CD4-positive, alpha-beta T cell (primary cell): ENCODE data around the gene SUMF1. TPM values are rescaled to one million over a fixed set of nuclear protein-coding genes. Genes with fewer than 3 reads are reported as not detected.

ENCODE experiments used
- ATAC-seq: fragments of 200-7000 bp; cut with Tn5 transposase; one replicate; pipeline ENCODE4 v1.10.0; 2022; ENCODE audit warnings: mild to moderate bottlenecking; ENCODE audit not compliant: poor library complexity
- CTCF ChIA-PET: fragments of 350-600 bp; sonication (Branson Sonifier 250); formaldehyde crosslinking; loops from one replicate; lab custom pipeline; 2021; ENCODE audit warnings: antibody characterized with exemption, inconsistent platforms; lab: Charles Lee
- POLR2A ChIA-PET: fragments of 350-600 bp; sonication (Branson Sonifier 250); formaldehyde crosslinking; loops from one replicate; lab custom pipeline; 2021; ENCODE audit warnings: antibody characterized with exemption, inconsistent platforms; lab: Charles Lee
- DNase-seq, 14 experiments: peaks; one replicate each; pipeline ENCODE4 v3.0.0-alpha.2; 2013 to 2020; ENCODE audit warnings: mixed read lengths in 2 of 14
- H3K27ac ChIP-seq, 2 donors: one replicate each; pipeline versions ENCODE4 v1.5.1 to v1.7.0; 2013; ENCODE audit warnings: low read length in 2 of 2, low read depth in 1 of 2, mild to moderate bottlenecking in 1 of 2
- H3K27me3 ChIP-seq, 2 experiments: 1 replicate in 1 of 2; 2 replicates in 1 of 2; pipeline versions ENCODE4 v1.6.1 to v1.7.0; 2013; ENCODE audit warnings: low read length in 2 of 2, control low read depth in 1 of 2, mild to moderate bottlenecking in 1 of 2, moderate library complexity in 1 of 2; ENCODE audit not compliant: insufficient read depth in 2 of 2, control insufficient read depth in 1 of 2
- H3K36me3 ChIP-seq: one replicate; pipeline ENCODE4 v1.6.1; 2013; ENCODE audit warnings: low read length, control low read depth; ENCODE audit not compliant: insufficient read depth
- H3K4me1 ChIP-seq: one replicate; pipeline ENCODE4 v1.6.1; 2013; ENCODE audit warnings: low read length, control low read depth; ENCODE audit not compliant: insufficient read depth
- H3K4me3 ChIP-seq: one replicate; pipeline ENCODE4 v1.5.1; 2013; ENCODE audit warnings: mild to moderate bottlenecking, low read length, moderate library complexity
- H3K9me3 ChIP-seq, 2 experiments: 1 replicate in 1 of 2; 2 replicates in 1 of 2; pipeline versions ENCODE4 v1.6.1 to v1.7.0; 2013; ENCODE audit warnings: low read length in 2 of 2, mild to moderate bottlenecking in 2 of 2, control low read depth in 1 of 2, moderate library complexity in 1 of 2; ENCODE audit not compliant: control insufficient read depth in 1 of 2, insufficient read depth in 1 of 2
- H3K27ac Mint-ChIP-seq: one replicate; pipeline ENCODE4 v1.8.0; 2020; ENCODE audit warnings: mixed read lengths
- H3K27me3 Mint-ChIP-seq: one replicate; pipeline ENCODE4 v1.8.0; 2021; ENCODE audit warnings: mixed read lengths
- H3K36me3 Mint-ChIP-seq: one replicate; pipeline ENCODE4 v1.8.0; 2021; ENCODE audit warnings: low read depth, mixed read lengths
- H3K4me1 Mint-ChIP-seq: one replicate; pipeline ENCODE4 v1.8.0; 2021; ENCODE audit warnings: low read depth, mixed read lengths
- H3K4me3 Mint-ChIP-seq: one replicate; pipeline ENCODE4 v1.8.0; 2020; ENCODE audit warnings: mild to moderate bottlenecking, mixed read lengths
- H3K9me3 Mint-ChIP-seq: one replicate; pipeline ENCODE4 v1.8.0; 2020; ENCODE audit warnings: mixed read lengths
- intact Hi-C, 2 experiments: fragments of 100-400 bp; cut with DNase I in 1 of 2; cut with micrococcal nuclease in 1 of 2; formaldehyde crosslinking; loops; one replicate each; pipeline versions ENCODE4 v1.15.1 to v1.9.0; 2023 to 2025; cut with DNase I, micrococcal nuclease
- total RNA-seq, 174 experiments: library from RNA in 2 of 174; stranded (reverse) in 2 of 174; gene quantifications; one replicate each; pipeline ENCODE4 v1.2.3 and lab custom pipeline; 2021 to 2026
- TF ChIP-seq, protein P1 (sequence below): fragments of 200-600 bp; IDR thresholded peaks from one replicate; pipeline ENCODE4 v1.8.0; 2022; ENCODE audit warnings: antibody characterized with exemption, mild to moderate bottlenecking

SUMF1 gene
- total RNA-seq, 2 experiments from 2014 or later, result 7.0 to 8.1 TPM

DNA sequence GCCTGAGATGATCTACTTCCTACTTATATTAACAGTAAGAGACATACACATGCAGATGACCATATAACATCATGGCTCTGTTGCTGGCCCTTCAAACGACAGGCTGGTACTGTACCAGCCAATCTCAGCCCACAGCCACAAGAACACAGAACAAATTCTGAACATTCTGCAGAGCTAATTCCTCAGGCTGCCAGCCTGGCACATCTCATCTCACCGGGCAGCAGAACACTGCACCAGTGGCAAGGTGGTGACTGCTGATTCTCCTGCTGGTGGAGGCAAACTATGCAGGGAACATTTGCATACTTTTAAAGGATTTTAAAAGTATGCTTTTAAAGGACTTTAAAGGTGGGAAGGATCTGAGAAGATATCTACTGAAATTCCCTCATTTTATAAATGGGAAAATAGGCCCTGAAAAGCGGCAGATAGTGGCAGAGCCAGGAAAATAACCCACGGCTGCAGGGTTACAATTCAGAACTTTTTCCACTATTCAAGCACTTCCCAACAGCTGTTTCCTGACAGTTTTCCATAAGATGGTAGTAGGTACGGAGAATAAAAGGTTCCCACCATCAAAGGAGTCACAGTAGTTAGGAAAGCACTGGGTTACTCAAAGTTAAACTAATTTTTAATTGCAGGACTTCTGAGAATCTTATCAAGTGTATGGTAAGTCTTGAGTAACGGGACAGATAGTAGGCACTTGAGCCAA, 37.3 kb downstream of the SUMF1 start:
- ChIA-PET POLR2A (no interaction called here), CTCF (no interaction called here)
- DNase-seq, result no peak
- H3K36me3 Mint-ChIP-seq, result peaks cover 39% of the 10 kb centered on the region
- H3K4me1 ChIP-seq, result no peaks in the 10 kb centered on the region
- intact Hi-C loops, result no loop called here
- peaks cover 5% of the 10 kb centered on the region for H3K4me1 Mint-ChIP-seq
- H3K27ac Mint-ChIP-seq, result no peak overlapping the region
- no peaks in the 10 kb centered on the region for H3K27me3 ChIP-seq
- no peaks in the 10 kb centered on the region for H3K27me3 Mint-ChIP-seq
- H3K9me3 Mint-ChIP-seq, result no peaks in the 10 kb centered on the region
- ATAC-seq, result no peak
- no peak overlapping the region for H3K4me3 Mint-ChIP-seq
- no peak overlapping the region for H3K4me3 ChIP-seq
- TF ChIP-seq, protein P1, sequence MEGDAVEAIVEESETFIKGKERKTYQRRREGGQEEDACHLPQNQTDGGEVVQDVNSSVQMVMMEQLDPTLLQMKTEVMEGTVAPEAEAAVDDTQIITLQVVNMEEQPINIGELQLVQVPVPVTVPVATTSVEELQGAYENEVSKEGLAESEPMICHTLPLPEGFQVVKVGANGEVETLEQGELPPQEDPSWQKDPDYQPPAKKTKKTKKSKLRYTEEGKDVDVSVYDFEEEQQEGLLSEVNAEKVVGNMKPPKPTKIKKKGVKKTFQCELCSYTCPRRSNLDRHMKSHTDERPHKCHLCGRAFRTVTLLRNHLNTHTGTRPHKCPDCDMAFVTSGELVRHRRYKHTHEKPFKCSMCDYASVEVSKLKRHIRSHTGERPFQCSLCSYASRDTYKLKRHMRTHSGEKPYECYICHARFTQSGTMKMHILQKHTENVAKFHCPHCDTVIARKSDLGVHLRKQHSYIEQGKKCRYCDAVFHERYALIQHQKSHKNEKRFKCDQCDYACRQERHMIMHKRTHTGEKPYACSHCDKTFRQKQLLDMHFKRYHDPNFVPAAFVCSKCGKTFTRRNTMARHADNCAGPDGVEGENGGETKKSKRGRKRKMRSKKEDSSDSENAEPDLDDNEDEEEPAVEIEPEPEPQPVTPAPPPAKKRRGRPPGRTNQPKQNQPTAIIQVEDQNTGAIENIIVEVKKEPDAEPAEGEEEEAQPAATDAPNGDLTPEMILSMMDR, result no peak
- no peaks in the 10 kb centered on the region for H3K9me3 ChIP-seq
- peaks cover 4% of the 10 kb centered on the region for H3K36me3 ChIP-seq
- H3K27ac ChIP-seq, result no peak overlapping the region

DNA sequence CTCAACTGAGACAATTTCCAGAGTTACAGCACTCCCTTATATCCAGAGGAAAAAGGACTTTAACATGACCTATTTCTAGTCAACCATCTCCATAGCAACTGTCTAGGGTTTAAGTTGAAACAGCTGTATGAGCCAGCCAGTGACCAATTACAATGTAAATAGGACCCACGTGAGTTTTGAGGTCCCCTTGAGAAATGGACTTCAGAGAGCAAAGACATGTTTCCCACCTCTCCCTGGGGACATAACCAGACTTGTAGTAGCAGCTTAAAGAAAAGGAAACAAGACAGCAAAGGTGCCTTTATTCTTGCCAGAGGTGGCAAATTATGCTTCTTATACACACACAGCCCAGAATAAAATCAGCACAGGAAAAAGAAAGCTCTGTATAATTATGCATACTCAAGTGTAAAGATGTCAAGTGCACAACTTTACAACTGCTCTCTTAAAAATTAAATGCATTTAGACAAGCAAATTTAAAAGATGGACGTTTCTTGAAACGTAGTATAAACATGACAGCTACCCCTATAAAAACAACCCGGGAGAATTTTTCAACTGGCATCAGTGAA, 40.2 kb downstream of the SUMF1 start:
- DNase-seq (peak in 1 of 14 experiments; percentile 30), ATAC-seq (no peak)
- Histone ChIP-seq H3K9me3 (no peaks in the 10 kb centered on the region), H3K4me3 (no peak overlapping the region), H3K4me1 (no peaks in the 10 kb centered on the region), H3K27me3 (no peaks in the 10 kb centered on the region), H3K27ac (no peak overlapping the region), H3K36me3 (no peaks in the 10 kb centered on the region)
- Mint-ChIP-seq H3K36me3 (peaks cover 11% of the 10 kb centered on the region), H3K4me3 (no peak overlapping the region), H3K27me3 (no peaks in the 10 kb centered on the region), H3K9me3 (no peaks in the 10 kb centered on the region), H3K4me1 (peaks cover 5% of the 10 kb centered on the region), H3K27ac (no peak overlapping the region)
- POLR2A ChIA-PET, result no interaction called here
- TF ChIP-seq, protein P1, result no peak
- CTCF ChIA-PET, result no interaction called here
- intact Hi-C loops, result no loop called here

DNA sequence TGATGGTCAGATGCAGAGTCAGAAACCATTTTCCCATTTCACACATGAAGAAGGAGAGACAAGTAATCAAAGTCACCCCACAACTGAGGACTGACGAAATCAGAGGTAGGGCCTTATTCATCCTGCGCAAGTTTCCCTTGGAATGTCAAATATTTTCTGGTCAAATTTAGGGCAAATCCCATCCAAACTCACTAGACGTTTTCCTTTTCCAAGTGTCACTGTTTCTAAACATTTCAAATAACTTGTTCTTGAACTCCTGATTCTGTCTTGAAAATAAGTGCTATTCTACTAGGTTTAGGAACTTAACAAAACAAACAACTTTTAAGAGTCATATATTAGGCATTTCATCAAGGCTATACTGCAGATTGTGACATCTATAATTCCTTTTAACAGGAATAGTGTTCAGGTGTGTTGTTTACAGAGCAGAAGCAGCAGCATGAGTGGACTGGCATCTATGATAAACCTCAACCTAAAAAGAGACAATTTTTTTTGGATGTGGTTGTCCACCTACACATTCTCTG, 40.7 kb downstream of the SUMF1 start:
- H3K27me3 ChIP-seq, result no peaks in the 10 kb centered on the region
- H3K27ac ChIP-seq, result no peak overlapping the region
- Mint-ChIP-seq H3K36me3 (peaks cover 14% of the 10 kb centered on the region), H3K27ac (no peak overlapping the region), H3K9me3 (no peaks in the 10 kb centered on the region), H3K4me3 (no peak overlapping the region), H3K4me1 (peaks cover 5% of the 10 kb centered on the region), H3K27me3 (no peaks in the 10 kb centered on the region)
- no peak overlapping the region for H3K4me3 ChIP-seq
- H3K36me3 ChIP-seq, result no peaks in the 10 kb centered on the region
- TF ChIP-seq, protein P1, result no peak
- DNase-seq (no peak), ATAC-seq (no peak)
- no peaks in the 10 kb centered on the region for H3K4me1 ChIP-seq
- ChIA-PET CTCF (no interaction called here), POLR2A (no interaction called here)
- intact Hi-C loops, result no loop called here
- no peaks in the 10 kb centered on the region for H3K9me3 ChIP-seq
